Effector memory CD4-positive, alpha-beta T cell (primary cell): ENCODE data around the gene PDE4B.
"Not testable (repeated sequence)": the region's sequence is repeated elsewhere in the genome, so short reads cannot be mapped to it uniquely, and the experiment has no call there.

ENCODE experiments used
- DNase-seq, 3 donors: peaks; one replicate each; pipeline ENCODE4 v3.0.0-alpha.2; 2020
- H3K27ac ChIP-seq: 2 replicates; pipeline ENCODE4 v1.7.0; 2013; ENCODE audit warnings: mild to moderate bottlenecking, low read length, moderate library complexity; ENCODE audit not compliant: insufficient read depth, poor library complexity, severe bottlenecking
- H3K27me3 ChIP-seq: replicated peaks from 2 replicates; pipeline ENCODE4 v1.7.0; 2013; ENCODE audit warnings: mild to moderate bottlenecking, low read length; ENCODE audit not compliant: insufficient read depth, control insufficient read depth, poor library complexity, severe bottlenecking
- H3K36me3 ChIP-seq: 2 replicates; pipeline ENCODE4 v1.7.0; 2013; ENCODE audit warnings: mild to moderate bottlenecking, low read length, moderate library complexity; ENCODE audit not compliant: control insufficient read depth, insufficient read depth
- H3K4me1 ChIP-seq: 2 replicates; pipeline ENCODE4 v1.7.0; 2013; ENCODE audit warnings: low read length, mild to moderate bottlenecking; ENCODE audit not compliant: control insufficient read depth, insufficient read depth, poor library complexity, severe bottlenecking
- H3K4me3 ChIP-seq: 2 replicates; pipeline ENCODE4 v1.7.0; 2013; ENCODE audit warnings: low read length, low read depth, mild to moderate bottlenecking; ENCODE audit not compliant: insufficient read depth, poor library complexity, severe bottlenecking
- H3K9me3 ChIP-seq: 2 replicates; pipeline ENCODE4 v1.7.0; 2013; ENCODE audit warnings: mild to moderate bottlenecking, low read length, moderate library complexity; ENCODE audit not compliant: control insufficient read depth

Gene PDE4B

DNA sequence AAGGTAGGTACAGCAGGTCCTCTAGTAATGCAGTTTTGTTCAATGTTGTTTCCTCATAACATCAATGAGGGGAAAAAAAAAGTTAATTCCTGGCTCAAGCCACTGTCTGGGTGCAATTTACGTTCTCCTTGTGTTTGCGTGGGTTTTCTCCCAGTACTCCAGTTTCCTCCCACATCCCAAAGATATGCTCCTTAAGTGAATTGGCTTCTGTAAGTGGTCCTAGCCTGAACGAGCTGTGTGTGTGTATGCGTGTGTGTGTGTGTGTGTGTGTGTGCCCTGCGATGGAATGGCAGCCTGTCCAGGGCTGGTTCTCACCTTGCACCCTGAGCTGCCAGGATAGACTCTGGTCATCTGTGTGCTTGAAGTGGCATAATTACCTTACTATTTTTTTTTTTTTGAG lies 332.0 kb downstream of the PDE4B start:
- no peaks in the 10 kb centered on the region for H3K27me3 ChIP-seq
- no peaks in the 10 kb centered on the region for H3K4me1 ChIP-seq
- H3K9me3 ChIP-seq = no peaks in the 10 kb centered on the region
- DNase-seq = no peak
- no peaks in the 10 kb centered on the region for H3K36me3 ChIP-seq
- no peak overlapping the region for H3K27ac ChIP-seq
- H3K4me3 ChIP-seq = no peak overlapping the region

DNA sequence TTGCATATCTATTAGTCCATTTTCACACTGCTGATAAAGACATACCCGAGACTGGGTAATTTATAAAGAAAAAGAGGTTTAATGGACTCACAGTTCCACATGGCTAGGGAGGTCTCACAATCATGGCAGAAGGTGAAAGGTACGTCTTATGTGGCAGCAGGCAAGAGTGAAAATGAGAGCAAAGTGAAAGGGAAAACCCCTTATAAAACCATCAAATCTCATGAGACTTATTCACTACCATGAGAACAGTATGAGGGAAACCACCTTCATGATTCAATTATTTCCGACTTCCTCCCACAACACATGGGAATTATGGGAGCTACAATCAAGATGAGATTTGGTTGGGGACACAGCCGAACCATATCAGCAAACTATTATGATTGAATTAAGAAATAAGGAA lies 335.9 kb downstream of the PDE4B start:
- not testable (repeated sequence) for H3K27ac ChIP-seq, H3K4me1 ChIP-seq, DNase-seq, H3K36me3 ChIP-seq, H3K27me3 ChIP-seq, H3K4me3 ChIP-seq, H3K9me3 ChIP-seq

DNA sequence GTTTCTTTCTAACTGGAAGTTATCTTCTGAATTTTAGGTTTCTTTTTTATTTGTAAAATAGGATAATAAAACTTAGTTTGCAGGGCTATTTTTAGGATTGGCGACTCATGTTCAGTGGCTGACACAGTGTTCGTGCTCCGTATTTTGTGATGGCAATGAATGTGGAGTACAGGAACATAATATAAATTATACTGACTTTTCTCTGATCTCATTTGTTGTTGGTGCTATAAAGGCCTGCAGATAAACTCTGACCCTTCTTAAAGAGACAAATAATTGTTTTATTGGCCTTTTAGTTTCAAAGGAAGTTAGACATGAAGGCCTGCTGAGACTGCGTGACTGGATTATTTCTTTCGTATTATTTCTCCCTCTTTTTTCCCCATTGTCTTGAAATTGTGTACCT lies 339.6 kb downstream of the PDE4B start:
- Histone ChIP-seq H3K27ac (no peak overlapping the region), H3K4me1 (no peaks in the 10 kb centered on the region), H3K9me3 (no peaks in the 10 kb centered on the region), H3K36me3 (no peaks in the 10 kb centered on the region), H3K4me3 (no peak overlapping the region), H3K27me3 (no peaks in the 10 kb centered on the region)
- no peak for DNase-seq

DNA sequence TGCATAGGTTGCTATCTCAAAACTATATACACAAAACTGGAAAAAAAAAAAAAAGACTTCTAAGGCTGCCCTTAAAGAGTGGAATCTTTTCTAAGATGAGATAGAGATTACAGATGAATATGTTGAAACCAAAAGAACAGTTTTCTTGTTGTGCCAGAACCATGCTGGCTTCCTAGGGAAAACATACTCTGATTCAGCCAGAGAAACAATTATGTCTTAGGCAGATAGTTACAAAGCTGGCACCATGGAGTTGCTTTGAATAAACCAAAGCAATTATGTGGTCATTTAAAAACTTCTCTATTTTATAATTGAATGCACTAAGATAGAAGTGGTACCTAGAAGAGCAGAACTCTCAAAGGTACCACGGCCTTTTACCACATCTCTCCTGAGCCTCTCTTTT lies 341.3 kb downstream of the PDE4B start:
- Histone ChIP-seq H3K36me3 (no peaks in the 10 kb centered on the region), H3K27ac (no peak overlapping the region), H3K4me1 (no peaks in the 10 kb centered on the region), H3K4me3 (no peak overlapping the region), H3K9me3 (no peaks in the 10 kb centered on the region), H3K27me3 (no peaks in the 10 kb centered on the region)
- no peak for DNase-seq

DNA sequence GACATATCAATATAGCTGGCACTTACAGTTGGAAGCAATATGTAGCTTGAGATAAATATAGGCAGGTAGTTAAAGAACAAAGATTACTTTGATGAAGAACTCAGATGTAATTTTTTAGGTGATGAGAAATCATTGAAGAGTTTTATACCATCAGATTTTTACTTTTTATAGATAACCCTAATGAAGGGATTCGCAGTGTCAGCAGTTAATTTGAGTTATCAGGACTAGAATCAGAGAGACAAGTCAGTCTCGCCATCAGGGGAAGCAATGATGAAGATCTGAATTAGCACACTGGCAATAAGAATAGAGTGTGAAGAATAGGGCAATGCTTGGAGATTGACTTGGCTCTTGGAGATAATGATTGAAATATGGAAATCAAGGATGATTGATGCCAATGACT lies 342.5 kb downstream of the PDE4B start:
- no peaks in the 10 kb centered on the region for H3K27me3 ChIP-seq
- no peaks in the 10 kb centered on the region for H3K36me3 ChIP-seq
- DNase-seq = no peak
- H3K27ac ChIP-seq = no peak overlapping the region
- no peaks in the 10 kb centered on the region for H3K9me3 ChIP-seq
- no peak overlapping the region for H3K4me3 ChIP-seq
- no peaks in the 10 kb centered on the region for H3K4me1 ChIP-seq

DNA sequence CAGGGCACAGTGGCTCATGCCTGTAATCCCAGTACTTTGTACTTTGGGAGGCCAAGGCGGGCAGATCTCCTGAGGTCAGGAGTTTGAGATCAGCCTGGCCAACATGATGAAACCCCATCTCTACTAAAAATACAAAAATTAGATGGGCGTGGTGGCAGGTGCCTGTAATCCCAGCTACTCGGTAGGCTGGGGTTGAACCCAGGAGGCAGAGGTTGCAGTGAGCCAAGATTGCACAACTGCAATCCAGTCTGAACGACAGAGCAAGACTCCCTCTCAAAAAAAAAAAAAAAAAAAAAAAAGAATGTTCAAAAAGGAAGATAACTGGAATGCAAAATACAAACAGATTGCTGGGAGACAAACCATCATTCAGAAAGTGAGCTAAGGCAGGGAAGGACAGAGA lies 343.7 kb downstream of the PDE4B start:
- H3K36me3 ChIP-seq, H3K4me1 ChIP-seq, H3K27ac ChIP-seq, DNase-seq, H3K4me3 ChIP-seq, H3K27me3 ChIP-seq, H3K9me3 ChIP-seq: not testable (repeated sequence)

DNA sequence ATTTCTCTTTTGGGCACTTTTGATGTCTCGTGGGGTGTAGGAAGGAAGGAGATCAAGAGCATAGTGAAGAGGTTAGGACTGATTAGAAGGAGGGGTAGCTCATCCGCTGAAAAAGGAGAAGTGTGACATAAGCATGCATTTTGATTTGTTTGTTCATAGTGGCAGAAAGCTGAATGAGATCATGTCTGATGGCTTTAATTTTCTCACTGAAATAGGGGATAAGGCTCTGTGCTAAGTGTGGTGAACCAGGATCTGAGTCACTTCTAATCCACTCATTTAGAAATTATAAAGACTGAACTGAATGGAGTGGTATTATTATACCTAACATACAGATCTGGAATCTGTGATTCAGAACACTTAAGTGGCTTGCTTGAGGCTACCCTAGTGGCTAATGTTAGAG lies 344.5 kb downstream of the PDE4B start:
- Histone ChIP-seq H3K27ac (no peak overlapping the region), H3K9me3 (no peaks in the 10 kb centered on the region), H3K27me3 (no peaks in the 10 kb centered on the region), H3K36me3 (no peaks in the 10 kb centered on the region), H3K4me1 (no peaks in the 10 kb centered on the region), H3K4me3 (no peak overlapping the region)
- no peak for DNase-seq

DNA sequence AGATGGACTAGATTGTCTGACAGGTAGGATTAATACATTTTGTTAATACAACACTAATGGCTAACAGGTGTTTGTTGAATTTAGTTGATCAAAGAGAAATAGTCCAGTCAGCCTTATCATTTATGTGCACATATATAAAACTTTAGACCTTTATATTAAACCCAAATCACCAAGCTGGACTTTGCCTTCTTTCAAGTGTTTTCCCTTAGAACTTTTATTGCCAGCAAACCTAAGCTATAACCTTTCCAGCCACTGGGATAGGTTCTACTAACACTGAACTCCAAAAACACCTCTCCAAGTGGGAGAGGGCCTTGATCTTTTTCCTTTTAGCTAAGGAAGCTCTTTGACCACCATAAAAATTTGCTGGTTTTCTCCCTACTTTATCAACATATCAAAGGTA lies 345.9 kb downstream of the PDE4B start:
- Histone ChIP-seq H3K4me3 (no peak overlapping the region), H3K4me1 (no peaks in the 10 kb centered on the region), H3K36me3 (no peaks in the 10 kb centered on the region), H3K9me3 (no peaks in the 10 kb centered on the region), H3K27ac (no peak overlapping the region), H3K27me3 (no peaks in the 10 kb centered on the region)
- no peak for DNase-seq

DNA sequence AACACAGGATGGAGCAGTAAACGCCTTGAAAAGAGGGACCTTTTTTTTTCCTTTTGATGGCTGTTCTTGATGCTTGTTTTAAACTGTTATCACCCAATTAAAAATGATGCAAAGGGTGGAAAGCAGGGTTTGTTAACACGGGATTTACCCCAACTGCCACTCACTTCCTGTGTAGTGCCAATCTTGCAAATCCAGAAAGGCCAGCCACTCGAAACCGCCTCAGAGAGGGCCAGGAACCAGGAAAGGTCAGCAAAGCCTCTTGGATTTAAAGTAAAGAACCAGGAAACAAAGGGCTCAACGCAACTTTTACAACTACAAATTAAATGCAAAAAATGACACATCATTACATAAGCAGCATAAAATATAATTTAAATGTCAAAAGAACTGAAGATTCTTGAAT lies 347.4 kb downstream of the PDE4B start:
- H3K27ac ChIP-seq = no peak overlapping the region
- no peaks in the 10 kb centered on the region for H3K27me3 ChIP-seq
- DNase-seq = no peak

DNA sequence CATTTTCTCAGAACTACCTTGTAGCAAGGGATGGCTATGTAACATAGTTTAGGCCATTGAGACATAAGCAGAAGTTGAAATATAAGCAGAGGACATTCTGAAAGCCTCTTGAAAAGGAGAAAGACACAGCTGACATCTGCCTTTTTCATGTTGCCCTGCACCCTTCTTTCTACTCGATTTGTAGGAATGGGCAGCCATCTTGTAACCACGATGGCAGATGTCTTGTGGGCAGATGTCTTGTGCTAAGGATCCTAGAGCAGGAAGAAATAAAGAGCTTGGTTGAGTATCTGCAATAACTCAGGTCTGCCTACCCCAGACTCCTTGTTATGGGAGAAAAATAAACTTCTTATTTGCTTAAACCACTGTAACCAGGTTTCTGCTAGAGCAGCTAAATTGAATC lies 351.0 kb downstream of the PDE4B start:
- no peak for DNase-seq
- Histone ChIP-seq H3K4me1 (no peaks in the 10 kb centered on the region), H3K27me3 (no peaks in the 10 kb centered on the region), H3K36me3 (no peaks in the 10 kb centered on the region), H3K27ac (no peak overlapping the region), H3K4me3 (no peak overlapping the region), H3K9me3 (no peaks in the 10 kb centered on the region)

More for the DNA sequence above, 347.4 kb downstream of the PDE4B start:
- H3K4me3 ChIP-seq = no peak overlapping the region
- H3K9me3 ChIP-seq = no peaks in the 10 kb centered on the region
- no peaks in the 10 kb centered on the region for H3K36me3 ChIP-seq
- H3K4me1 ChIP-seq = no peaks in the 10 kb centered on the region

DNA sequence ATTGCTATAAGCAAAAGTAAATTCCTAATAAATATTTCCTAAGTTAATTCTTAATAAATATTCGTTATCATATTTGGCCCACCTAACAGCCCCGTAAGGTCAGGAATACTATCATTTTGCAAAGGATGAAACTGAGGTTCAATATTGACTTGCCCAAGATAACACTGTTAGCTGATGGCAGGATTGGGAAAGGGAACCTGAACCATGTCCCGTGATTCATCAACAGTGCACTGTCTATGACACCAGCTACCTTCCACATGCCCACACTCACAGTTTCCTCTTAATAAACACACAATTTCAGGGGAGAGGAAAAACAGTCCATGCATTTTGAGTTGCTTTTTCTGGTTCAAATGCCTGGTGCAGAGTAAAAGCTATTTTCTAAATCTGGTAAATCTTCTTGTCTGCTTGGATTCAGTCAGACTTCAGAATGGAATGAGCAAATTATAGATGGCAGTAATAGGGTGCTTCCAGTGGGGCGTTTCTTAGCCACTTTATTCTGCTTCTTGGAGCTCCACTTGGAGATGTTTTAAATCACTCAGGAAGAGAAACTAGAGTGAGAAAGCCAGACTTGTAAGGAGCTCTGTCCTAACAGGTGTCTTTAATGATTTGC lies 354.6 kb downstream of the PDE4B start:
- no peaks in the 10 kb centered on the region for H3K27me3 ChIP-seq
- no peaks in the 10 kb centered on the region for H3K9me3 ChIP-seq
- no peak overlapping the region for H3K4me3 ChIP-seq
- no peak for DNase-seq
- no peaks in the 10 kb centered on the region for H3K36me3 ChIP-seq
- no peak overlapping the region for H3K27ac ChIP-seq
- H3K4me1 ChIP-seq = no peaks in the 10 kb centered on the region
